Activated CD8-positive, alpha-beta memory T cell treated with anti-CD3 and anti-CD28 coated beads, Interleukin-2, amount 50 U/mL, for 1 hour (primary cell): ENCODE results near the gene RBMS2.

Experiments
- DNase-seq: peaks from one replicate; pipeline ENCODE4 v3.0.0-alpha.2; 2020; ENCODE audit errors: extremely low read depth

RBMS2 gene

DNA sequence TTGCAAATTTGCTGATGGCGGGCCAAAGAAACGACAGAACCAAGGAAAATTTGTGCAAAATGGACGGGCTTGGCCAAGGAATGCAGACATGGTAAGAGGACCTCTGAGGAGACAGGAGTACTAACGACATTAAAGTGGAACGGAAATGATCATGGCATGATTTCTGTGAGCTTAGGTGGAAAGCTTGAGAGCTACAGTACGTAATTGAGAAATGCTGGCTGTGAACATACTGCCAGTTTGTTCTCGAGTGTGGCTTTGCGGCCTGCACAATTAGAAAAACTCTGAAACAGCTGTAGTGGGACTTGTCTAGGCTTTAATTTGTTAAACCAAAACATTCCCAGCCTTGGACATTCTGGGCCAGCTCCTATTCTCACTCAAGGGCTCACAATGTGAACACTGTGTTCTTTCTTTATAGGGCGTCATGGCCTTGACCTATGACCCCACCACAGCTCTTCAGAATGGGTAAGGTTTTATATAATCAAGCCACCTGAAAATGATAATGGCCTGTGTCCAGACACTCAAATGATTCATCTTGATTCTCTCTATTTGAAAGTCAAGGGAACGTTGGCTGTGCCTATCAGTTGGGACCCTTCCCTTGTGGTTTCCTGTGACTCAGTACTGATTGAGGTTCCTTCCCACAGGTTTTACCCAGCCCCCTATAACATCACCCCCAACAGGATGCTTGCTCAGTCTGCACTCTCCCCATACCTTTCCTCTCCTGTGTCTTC, 60.0 kb downstream of the RBMS2 start:
- peak; percentile 34 for DNase-seq

DNA sequence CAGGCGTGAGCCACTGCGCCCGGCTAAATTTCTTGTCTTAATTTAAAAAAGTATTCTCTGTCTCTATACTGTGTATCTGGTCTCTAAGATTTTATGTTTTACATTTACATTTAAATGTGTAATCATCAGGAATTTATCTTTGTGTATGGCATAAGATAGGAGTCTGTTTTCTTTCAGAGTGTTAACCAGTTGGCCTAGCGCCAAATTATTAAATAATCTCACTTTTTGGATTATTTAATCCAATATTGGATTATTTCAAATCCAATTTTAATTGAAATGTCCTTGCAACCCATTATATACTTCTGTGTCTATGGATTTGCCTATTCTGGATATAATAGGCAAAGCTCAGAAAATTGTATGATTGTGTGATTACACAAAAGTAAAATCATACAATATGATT, 63.5 kb downstream of the RBMS2 start:
- DNase-seq, result no peak

DNA sequence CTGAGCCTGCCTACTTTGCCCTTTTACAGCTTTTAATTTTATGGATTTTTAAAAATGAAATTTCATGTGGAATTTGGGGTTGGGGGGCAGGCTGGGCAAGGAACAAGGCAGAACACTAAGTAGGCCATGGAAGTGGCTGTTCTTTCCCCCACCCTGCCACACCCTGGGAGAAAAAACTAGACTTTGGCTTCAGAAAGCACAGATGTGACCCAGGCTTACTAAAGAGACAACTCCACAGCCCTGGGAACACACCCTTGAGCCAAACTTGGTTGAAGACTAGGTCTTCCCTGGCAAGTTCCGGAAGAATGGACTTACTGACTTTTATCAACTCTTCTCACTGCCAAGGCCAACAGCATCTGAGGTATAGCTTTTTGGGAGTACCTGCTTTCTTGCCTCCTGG, 68.2 kb downstream of the RBMS2 start:
- DNase-seq, result no peak

DNA sequence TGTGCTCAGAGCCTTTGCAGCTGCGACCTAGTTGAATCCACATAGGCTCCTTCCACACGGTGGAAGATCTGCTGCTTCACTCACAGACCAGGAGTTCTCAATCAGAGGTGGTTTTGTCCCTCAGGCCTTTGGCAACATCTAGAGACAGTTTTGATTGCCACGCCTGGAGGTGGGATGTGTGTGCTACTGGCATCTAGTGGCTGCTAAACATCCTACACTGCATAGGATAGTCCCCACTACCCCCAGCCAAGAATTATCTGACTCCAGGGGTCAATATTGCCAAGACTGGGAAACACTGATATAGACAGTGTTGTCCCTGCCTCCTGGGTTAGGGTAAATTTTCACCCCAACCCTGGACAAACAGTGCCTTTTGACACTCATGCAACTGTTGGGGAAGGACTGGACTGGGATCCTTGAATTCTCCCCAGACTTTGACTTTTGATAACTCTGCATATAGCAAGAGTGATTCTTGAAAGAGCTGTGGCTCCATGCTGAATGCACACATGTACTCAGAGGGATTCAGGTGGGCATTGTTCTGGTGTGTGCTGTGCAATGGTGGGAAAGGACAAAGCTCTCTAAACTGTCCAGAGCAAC, 68.7 kb downstream of the RBMS2 start:
- DNase-seq, result no peak

DNA sequence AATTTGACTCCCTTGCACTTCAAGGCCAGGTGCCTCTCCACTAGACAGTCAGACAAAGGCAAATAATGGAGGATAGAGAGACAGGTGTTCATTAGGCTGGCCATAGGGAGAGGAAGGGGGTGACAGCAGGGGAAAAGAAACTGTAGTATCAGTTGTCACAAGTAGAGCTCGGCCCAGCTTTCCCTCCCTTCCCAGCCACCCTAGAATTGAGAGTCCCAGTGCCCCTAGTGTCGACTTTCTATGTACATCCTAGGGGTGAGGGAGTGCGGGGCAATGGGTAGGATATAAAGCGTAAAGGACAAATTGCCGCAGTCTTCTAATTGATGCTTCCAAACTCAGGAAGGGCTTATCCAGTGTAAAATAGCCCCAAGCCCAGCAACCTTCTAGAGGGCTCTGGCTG, 69.5 kb downstream of the RBMS2 start:
- DNase-seq, result no peak

DNA sequence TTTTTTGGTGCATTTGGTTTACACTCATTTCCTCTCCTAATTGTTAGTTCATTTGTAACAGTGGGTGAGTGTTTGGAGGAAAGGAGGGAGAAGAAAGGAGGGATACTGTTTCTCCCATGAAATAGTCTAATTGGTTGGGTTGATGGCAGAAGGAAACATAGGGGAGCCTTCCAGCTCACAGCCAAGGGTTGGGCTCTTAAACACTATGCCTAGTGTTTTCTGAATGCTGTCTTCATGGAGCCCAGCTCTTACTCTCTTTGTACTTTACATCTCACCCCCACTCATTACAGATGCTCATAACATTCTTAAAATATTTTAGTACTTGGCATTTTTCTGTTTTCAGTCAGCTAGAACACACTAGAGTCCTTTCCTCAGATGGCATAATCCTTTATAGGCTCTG, 70.3 kb downstream of the RBMS2 start:
- DNase-seq, result no peak

DNA sequence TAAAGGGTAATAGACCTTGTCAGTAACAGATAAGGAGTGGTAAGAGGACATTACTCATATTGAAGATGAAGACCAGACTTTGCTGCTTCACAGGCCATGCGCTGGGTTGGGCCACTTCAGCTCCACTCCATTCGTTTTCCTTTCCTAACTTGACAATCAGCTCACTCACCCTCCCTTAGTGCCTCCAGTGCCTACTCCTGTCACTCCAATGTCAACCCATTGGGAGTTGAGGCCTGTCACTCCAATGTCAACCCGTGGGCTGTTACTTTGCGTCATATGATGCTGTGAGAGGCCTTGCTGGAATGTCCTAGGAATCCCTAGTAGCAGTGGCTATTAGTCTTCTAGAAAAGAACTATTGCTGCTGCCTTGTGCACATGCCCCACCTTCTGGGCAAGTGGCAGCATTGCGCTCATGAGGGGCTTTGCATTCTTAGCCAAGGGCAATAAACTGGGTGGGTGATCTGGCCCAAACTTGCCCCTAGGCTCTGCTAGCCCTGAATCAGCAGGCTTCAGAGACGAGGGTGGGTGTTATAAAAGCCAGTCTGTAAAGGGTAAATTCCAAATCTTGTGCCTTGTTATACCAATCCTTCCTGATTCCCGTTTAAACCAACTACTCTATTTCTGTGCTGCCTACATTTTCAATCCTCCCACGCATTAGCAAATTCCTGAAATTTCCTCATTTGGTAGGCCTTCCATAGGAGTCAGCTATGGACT, 72.4 kb downstream of the RBMS2 start:
- DNase-seq, result no peak

DNA sequence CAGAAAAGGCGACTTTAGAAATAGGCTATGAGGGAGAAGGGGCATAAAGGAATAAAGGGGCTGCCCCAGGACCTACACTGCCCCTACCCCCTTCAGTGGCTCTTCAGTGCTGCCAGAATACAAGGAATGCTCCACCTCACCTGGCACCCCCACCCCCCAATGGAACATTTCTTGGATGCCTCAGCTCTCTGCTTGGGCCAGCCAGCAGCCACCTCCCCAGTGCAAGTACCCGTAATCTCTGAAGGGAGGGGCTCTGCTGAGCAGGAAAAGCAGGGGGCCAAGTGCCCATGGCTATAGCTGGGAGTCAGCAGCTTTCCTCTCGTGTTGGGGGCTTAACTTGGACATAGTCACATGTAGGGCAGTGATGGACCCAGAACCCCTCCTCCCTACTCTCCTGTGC, 75.2 kb downstream of the RBMS2 start:
- DNase-seq, result no peak

DNA sequence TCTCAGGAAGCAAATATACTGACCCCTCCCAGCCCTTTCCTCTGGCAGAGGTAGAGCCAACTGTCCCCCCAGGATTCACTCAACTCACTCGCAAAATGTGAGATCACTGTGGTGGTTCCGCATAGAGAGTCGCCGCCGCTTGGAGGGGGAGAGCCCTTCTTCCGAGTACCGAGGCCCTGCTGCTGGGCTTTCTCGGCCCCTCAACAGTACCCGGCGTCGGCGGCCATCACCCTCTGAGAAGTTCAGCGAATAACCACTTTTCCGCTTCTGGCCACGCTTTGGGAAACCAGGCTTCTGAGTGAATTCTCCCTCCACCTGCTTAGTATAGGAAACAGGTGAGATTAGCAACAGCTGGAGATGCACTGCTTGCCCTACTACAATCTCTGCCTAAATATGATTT, 77.4 kb downstream of the RBMS2 start:
- no peak for DNase-seq

DNA sequence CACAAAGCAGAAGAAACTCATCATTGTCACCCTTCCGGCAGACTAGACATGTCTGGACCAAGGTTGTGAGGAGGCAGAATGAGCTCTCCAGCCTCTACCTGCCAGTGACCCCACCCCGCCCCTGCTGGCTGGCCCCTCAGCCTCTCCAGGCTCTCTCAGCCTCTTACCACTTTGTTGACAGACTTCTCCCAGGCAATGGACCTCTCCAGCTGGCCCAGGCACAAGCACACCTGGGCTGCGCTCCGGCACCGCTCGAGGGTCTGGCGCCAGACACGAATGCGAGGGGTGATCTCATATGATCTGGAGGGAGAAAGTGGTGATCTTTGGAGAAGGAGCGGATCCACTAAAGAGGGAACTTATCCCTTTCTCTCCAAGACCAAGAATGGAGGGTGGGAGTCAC, 78.2 kb downstream of the RBMS2 start:
- no peak for DNase-seq

DNA sequence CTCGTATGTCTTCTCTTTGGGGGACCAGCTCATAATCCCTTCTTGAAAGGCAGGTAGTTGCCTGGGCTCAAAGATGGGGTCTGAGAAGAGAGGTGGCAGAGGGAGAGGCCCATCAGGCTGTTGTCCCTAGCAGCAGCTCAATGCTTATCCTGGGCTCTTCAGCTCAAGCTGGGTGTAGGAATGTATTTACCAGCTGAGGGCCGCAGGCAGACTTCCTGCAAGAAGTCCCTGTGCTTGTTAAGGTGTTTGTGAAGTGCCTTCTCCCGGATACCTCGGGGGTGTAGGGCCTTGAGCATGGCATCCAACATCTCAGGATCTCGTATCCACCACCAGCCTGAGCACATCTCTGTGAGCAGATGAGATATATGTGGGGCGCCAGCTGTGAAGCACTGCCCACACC, 79.1 kb downstream of the RBMS2 start:
- no peak for DNase-seq

DNA sequence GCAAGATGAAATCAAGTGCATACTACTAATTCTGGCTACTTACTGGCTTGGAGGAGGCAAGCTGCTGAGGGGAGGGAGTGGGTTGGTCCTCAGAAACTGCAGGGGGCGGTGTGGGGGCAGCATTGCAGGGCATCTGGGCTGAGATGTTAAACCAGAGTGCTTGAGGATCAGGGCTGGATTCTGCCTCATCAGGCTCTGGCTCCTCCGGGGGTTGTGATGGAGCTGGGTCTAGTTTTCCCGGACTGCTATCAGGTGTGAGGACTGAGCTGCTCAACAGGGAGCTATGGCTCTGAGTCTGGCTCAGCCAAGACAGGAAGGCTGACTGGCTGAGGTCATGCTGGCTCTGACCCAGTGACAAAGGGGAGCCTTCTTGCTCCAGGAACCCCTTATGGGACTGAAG, 79.9 kb downstream of the RBMS2 start:
- no peak for DNase-seq

DNA sequence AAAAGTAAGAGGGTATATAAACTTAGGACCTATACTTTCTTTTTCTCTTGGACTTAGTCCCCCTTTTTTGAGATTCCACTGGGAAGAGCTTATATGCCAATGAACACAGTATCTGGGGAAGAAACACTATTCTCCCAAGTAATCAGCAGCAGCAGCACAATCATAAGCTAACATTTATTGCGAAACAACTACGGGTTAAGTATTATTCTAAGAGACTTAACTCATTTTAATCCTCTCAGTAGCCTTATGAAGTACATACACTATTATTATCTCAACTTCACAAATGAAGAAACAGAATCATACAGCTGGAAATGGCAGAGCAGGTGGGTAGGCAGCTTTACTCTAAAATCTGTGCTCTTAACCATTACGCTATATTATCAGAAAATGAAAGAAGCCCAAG, 80.6 kb downstream of the RBMS2 start:
- DNase-seq, result no peak

DNA sequence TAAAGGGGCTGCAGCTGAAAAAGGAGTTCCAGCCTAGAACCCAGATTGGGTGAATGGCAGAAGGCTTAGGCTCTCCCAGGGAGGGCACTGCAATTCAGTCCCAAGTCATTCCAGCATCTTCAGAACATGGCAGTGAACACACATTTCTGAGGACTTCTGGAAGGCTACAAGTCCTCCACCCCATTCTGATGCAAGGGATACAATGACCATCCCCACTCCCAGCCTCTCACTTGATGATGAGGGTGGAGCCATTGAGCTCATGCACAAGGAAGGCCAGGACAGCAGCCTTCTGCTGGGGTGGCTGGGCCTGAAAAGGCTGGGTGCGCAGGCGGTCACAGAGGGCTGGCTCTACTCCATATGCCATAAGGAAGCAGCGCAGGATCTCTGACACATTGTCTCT, 82.7 kb downstream of the RBMS2 start:
- DNase-seq, result no peak

DNA sequence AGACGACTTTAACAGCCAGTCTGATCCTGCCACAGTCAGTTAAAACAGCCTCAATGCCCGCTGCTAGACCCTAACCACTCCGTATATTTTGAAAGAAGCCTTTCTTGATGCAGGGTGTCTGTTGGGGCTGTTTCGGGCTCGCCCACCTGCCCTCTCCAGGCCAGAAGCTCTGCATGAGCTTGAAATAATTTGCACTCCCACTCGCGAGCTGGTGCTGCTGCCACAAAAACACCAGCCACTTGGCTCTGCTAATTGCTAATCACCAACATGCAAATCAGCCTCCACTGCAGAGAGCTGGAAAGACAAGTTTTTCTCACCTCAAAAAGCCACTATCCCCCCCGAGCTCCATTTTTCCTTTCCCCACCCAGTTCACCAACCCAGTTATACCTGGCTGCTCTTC, 93.0 kb downstream of the RBMS2 start:
- no peak for DNase-seq

DNA sequence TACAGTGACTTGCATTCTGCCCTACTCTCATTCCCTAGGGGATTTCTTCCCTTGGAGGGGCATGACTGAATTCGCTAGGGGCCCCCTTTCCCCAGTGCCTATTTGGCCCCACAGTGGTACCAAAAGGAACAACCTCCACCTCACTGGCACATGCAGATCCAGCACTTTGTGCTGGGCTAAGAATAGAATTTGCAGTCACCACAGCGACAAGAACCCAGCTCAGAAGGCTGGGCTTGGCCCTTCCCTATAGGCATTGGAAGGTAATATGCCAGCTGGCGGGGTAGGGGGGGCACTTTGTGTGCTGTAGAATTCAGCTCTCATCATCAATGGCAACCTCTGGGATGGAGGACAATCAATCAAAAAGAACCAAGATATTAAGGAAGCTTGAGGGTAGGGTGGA, 94.6 kb downstream of the RBMS2 start:
- no peak for DNase-seq

DNA sequence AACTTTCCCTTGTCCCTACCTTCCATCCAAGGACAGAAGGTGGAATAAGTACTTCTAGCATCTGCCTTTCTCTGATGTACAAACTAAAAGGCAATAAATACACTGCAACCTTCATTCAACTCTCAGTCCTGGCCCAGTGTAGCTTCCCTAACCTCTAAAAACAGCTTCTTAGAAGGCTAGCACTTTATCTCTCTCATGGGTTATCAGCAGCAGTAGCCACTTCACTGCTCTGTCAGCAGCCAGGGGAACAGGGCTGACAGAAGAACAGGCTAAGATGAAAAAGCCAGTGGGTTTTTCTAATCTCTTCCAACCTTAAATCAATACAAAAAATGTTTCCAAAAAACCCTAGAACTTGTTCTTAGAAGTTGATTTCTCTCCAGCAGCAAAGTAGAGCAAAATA, 95.3 kb downstream of the RBMS2 start:
- no peak for DNase-seq

DNA sequence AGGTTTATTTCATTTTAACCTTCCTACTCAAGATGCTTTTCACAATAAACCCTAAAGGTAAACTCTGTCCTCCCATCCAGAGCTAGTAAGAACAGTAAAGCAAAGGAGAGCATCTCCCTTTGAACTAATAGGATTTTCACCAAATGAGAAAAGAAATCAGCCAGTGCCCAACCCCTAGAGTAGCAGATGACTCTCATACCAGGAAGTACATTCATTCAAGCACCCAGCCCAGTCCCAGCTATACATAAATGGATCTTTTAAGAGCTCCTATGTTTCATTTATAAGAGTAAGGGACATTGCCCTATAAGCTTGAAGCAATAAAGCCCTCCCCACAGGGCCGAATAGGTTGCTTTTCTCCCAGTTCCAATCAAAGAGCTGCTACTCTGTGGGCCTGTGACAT, 100.9 kb downstream of the RBMS2 start:
- no peak for DNase-seq

DNA sequence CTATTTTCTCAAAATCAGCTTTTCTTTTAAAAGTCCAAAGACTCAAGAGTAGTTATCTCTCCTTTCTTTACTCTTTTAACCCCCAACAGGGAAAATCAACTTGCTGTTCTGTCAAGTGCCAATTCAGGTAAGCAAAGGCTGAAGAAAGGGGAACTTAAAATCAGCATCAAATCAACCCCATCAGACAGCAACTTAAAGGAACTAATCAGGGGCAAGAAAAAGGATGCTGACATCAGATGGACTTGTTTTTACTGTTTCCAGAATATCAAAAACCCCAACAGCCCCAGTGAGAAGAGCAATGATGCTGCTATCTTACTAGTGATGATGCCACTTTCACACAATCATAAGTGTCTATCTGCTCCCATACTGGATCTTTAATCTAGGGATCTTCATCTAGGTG, 105.1 kb downstream of the RBMS2 start:
- no peak for DNase-seq

DNA sequence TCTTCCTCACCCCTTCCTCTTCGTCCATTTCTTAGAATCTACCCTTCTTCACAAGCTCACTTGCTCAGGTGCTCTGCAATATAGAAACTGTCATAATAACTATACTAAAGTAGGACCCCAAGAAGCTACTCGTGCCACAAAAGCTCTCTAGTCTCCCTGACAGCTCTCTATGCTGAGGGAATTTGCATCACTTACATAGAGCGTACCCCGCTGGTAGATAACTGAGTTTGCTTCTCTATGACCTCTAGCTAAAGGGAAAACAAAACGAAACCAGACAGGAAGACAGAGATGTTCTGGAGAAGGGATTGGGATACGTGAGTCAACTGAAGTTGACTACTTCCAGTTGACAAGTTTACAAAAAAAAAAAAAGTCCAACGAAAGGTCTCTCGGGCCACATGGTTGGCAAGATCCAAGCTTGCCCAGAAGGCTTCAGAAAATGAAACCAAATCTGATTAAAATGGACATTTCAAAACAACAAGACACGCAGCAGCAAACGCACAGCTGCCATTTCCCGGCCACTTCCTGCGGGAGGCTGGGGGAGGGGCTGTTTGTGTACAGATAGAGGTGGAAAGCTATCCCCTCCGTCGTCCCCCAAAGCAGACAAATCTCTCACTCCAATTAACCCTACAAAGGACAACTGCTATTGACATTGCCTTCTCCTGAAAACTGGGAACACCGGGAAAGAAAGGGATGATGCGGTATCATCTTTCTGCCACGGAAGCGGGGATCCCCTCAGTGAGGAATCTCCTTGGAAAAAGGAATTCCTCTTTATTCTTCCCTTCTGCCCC, 107.2 kb downstream of the RBMS2 start:
- no peak for DNase-seq

DNA sequence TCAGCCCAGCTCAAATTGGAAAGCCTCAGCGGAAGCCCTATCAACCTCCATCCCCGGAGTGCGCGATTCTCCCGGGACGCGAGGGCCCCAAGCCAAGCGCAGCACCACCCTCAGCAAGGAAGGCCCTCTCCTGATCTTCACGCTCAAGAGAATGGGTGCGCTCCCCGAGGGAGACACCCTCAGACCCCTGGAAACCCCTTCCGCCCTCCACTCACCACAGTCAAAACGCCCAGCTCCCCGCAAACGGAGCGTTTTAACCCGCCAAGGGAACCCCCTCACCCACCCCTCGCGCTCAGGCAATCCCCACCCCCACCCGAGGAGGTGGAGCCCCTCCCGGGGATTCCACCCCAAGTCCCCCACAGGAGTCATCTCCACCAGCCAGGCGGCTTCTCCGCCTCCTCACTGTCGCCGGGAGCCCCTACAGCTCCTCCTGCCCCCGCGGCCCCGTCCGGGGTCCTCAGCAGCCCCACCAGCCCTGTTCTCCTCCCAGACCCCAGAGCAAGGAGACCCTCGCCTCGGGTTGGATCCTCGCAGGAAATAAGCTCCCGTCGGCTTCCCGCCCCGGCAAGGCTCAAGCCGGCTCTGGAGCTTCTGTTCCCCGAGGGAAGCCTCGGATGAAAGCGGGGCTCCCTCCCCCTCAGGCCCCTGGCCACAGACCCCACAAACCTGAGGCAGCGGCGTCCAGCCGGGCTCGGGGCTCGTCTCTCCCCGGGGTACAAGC, 108.0 kb downstream of the RBMS2 start:
- no peak for DNase-seq

DNA sequence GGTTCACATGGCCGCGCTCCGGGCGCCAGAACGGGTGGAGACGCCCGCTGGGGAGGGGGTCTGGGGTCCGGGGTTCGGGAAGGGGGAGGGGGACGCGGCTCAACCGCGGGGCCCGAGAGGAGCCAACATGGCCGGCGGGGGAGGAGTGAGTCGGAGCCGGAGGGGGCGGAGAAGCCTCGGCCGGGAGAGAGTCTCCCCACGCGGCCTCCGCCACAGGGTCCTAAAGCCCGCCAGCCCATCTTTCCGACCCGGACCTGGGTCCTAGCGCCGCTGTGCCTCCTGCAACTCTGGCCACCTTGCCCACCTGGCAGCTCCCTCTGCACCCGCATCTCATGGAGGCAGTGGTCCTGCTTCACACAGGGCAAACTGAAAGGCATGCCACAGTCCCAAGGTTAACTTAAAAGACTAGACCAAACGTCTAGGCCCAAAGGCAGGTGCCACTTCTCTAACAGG, 108.6 kb downstream of the RBMS2 start, which contains the start of gene BAZ2A:
TSS of gene BAZ2A (minus strand) at position 147 of the 453 bp plus-strand sequence. CDS start 12,796 bp downstream, outside the sequence.
- DNase-seq, result peak; percentile 50
